Tibial artery (tissue), 4 donors: ENCODE data around the gene FHAD1.

Experiments used
- DNase-seq, 2 donors: peaks; one replicate each; pipeline ENCODE4 v3.0.0-alpha.2; 2019
- H3K27ac ChIP-seq, 2 donors: fragments of 200-600 bp; sonication (generic) in 1 of 2; 1 replicate in 1 of 2; 2 replicates in 1 of 2; pipeline ENCODE4 v1.5.1; 2018 to 2019; ENCODE audit warnings: mild to moderate bottlenecking in 1 of 2
- H3K27me3 ChIP-seq, 2 donors: fragments of 200-600 bp; sonication (generic) in 1 of 2; one replicate each; pipeline versions ENCODE4 v1.5.1 to v1.6.0; 2016 to 2019
- H3K36me3 ChIP-seq, 3 donors: fragments of 200-600 bp; sonication (generic) in 2 of 3; one replicate each; pipeline ENCODE4 v1.5.1; 2016 to 2019; ENCODE audit warnings: mild to moderate bottlenecking in 2 of 3
- H3K4me1 ChIP-seq, 4 donors: fragments of 200-600 bp; sonication (generic) in 2 of 4; 1 replicate in 3 of 4; 2 replicates in 1 of 4; pipeline ENCODE4 v1.5.1; 2016 to 2019
- H3K4me3 ChIP-seq, 2 donors: fragments of 200-600 bp; sonication (generic) in 1 of 2; 1 replicate in 1 of 2; 2 replicates in 1 of 2; pipeline ENCODE4 v1.5.1; 2018 to 2019; ENCODE audit warnings: mild to moderate bottlenecking in 2 of 2
- H3K9me3 ChIP-seq, 3 donors: fragments of 200-600 bp; sonication (generic) in 1 of 3; one replicate each; pipeline ENCODE4 v1.5.1; 2016 to 2019
- intact Hi-C: fragments of 100-400 bp; cut with DNase I; formaldehyde crosslinking; loops from one replicate; pipeline ENCODE4 v1.15.0; 2023; ENCODE audit warnings: low total_unique reads
- TF ChIP-seq, protein P1 (sequence below), 2 experiments: fragments of 200-600 bp in 1 of 2; fragments of 450-650 bp in 1 of 2; IDR thresholded peaks; one replicate each; pipeline ENCODE4 v1.5.1; 2017 to 2019; ENCODE audit warnings: antibody characterized with exemption in 2 of 2, mild to moderate bottlenecking in 1 of 2, moderate library complexity in 1 of 2

The FHAD1 gene

DNA sequence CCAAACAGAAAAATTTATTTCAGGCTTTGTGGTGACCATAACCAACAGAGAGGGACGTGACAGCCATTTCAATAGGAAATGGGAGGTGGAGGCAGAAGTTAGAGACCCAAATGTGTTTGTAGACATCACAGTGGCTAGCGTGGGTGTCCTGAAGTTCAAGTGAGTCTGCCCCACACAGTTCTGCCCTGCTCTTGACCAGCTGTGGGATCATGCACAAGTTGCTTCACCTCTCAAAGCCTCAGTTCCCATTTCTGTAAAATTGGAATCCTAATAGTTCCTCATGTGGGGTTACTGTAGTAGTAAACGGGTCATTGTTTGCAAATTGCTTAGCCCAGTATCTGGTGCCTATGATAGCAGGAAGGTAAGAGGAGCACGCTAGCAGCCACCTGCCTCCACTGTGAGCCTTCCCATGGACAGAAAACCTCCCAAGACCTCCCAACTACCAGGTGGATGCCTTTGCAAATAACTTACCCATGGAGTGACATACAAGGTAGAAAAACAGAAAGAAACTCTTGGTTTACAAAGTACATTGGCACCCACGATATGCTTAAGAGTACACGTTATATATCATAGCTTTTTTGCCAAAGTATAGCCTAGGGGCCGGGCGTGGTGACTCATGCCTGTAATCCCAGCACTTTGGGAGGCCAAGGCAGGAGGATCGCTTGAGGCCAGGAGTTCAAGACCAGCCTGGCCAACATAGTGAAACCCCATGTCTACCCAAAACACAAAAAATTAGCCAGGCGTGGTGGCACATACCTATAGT is 29.1 kb downstream of the FHAD1 start:
- TF ChIP-seq, protein P1, sequence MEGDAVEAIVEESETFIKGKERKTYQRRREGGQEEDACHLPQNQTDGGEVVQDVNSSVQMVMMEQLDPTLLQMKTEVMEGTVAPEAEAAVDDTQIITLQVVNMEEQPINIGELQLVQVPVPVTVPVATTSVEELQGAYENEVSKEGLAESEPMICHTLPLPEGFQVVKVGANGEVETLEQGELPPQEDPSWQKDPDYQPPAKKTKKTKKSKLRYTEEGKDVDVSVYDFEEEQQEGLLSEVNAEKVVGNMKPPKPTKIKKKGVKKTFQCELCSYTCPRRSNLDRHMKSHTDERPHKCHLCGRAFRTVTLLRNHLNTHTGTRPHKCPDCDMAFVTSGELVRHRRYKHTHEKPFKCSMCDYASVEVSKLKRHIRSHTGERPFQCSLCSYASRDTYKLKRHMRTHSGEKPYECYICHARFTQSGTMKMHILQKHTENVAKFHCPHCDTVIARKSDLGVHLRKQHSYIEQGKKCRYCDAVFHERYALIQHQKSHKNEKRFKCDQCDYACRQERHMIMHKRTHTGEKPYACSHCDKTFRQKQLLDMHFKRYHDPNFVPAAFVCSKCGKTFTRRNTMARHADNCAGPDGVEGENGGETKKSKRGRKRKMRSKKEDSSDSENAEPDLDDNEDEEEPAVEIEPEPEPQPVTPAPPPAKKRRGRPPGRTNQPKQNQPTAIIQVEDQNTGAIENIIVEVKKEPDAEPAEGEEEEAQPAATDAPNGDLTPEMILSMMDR (IDR thresholded peaks at IDR 0.05): no peak
- Histone ChIP-seq H3K4me3 (no peak overlapping the region), H3K9me3 (no peaks in the 10 kb centered on the region), H3K27me3 (peaks cover 0 to 14% of the 10 kb centered on the region in 2 donors), H3K4me1 (peaks cover 0 to 6% (median 0%) of the 10 kb centered on the region in 4 donors), H3K36me3 (no peaks in the 10 kb centered on the region), H3K27ac (no peak overlapping the region)
- intact Hi-C loops: no loop called here
- no peak for DNase-seq

DNA sequence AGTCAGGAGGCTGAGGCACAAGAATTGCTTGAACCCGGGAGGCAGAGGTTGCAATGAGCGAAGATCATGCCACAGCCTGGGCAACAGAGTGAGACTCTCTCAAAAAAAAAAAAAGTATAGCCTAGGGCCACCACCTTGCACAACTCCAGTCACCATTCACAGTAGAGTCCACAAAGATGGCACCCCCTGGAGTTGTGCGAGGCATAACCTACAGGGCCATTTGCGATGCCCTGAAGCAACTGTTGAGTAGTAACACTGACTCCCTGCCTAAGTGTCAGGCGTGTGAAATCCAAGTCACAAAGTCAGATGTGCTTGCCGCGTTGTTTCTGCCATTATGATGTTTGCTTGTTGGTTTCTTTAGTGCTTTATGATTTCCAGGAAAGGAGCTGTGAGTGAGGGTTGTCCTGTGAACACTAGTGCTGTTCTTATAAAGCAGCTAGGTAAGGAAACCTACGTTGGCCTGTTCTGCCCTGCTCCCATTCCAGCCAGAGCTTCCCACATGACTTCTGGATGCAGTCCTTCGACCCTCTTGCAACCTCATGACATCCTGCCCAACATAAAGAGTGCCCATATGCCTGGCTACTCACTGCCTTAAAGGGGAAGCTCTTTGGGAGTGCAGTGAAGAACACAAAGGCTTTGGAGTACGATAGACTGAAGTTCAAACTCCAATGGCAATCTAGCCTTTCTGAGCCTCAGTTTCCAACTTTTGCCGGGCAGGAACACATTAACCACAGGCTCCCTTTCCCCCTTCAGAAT is 29.8 kb downstream of the FHAD1 start:
- Histone ChIP-seq H3K27me3 (peaks cover 0 to 14% of the 10 kb centered on the region in 2 donors), H3K4me3 (no peak overlapping the region), H3K36me3 (no peaks in the 10 kb centered on the region), H3K9me3 (no peaks in the 10 kb centered on the region), H3K4me1 (peaks cover 0 to 6% (median 0%) of the 10 kb centered on the region in 4 donors), H3K27ac (no peak overlapping the region)
- TF ChIP-seq, protein P1 (IDR thresholded peaks at IDR 0.05): no peak
- intact Hi-C loops: no loop called here
- no peak for DNase-seq

DNA sequence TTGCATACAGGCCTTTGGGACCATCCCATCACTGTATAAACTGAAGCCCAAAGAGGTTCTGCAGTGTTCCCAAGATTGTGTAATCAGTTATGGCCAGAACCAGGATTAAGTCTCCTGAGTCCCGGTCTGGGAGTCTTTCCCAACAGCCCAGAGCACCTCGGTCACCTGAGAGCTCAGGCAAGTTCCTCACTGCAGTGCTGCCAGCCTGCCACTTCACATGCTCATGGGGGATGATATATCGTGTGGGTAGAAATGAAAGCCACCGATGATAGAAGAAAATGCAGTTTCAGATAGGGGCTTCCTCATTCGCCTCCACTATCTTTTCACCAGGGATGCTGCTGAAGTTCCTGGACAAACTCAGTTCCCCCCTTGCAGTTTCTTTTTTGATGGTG is 30.4 kb downstream of the FHAD1 start:
- no peak overlapping the region for H3K4me3 ChIP-seq
- intact Hi-C loops: no loop called here
- TF ChIP-seq, protein P1 (IDR thresholded peaks at IDR 0.05): no peak
- H3K27me3 ChIP-seq: peaks cover 0 to 14% of the 10 kb centered on the region in 2 donors
- no peak overlapping the region for H3K27ac ChIP-seq
- no peaks in the 10 kb centered on the region for H3K9me3 ChIP-seq
- peaks cover 0 to 3% (median 0%) of the 10 kb centered on the region in 4 donors for H3K4me1 ChIP-seq
- no peak for DNase-seq
- no peaks in the 10 kb centered on the region for H3K36me3 ChIP-seq

DNA sequence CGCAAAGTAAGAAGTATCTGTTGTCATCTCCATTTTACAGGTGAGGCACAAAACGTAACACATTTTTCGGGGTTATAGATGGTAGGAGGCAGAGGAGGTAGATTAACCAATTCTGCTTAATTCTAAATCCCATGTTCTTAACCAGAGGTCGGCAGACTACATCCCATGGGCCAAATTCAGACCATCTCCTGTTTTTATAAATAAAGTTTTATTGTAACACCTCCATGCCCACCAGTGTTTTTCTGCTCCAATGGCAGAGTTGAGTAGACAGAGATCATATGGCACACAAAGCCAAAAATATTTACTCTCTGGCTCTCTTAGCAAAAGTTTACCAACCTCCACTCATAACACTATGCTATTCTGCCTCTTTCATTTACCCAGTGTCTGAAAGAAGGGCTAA is 30.9 kb downstream of the FHAD1 start:
- Histone ChIP-seq H3K4me3 (no peak overlapping the region), H3K4me1 (peaks cover 0 to 4% (median 4%) of the 10 kb centered on the region in 4 donors), H3K27me3 (peaks cover 0 to 14% of the 10 kb centered on the region in 2 donors), H3K36me3 (no peaks in the 10 kb centered on the region), H3K27ac (no peak overlapping the region), H3K9me3 (no peaks in the 10 kb centered on the region)
- TF ChIP-seq, protein P1 (IDR thresholded peaks at IDR 0.05): no peak
- DNase-seq: no peak
- intact Hi-C loops: no loop called here

DNA sequence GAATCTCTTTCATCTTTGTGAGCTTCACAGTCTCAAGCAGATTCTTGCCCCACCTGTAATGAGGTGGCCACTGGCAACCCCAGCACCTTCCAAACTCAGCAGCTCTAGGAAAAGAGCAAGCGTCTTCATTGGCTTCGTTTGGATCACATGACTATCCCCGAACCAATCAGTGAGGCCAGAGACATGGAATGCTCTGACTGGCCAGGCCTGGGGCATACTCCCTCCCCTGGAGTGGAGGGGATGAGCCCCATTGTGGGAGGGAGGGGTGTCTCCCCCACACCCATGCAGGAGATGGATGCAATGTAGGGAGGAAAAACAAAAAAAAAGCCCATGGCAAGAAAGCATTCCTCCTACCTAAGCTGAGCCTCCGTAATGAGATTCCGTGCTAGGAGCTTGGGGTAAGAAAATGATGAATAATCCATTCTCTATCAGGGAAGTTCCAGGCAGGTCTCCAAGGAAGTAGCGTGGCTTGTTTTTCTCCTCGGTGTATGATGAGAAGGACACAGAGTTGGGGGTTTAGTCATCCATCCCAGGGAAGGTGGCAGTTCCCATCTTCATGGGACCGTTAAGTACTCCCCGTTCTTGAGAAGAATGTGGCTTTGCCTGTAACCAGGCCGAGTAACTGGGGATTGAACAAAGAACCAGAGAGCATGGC is 32.7 kb downstream of the FHAD1 start:
- TF ChIP-seq, protein P1 (IDR thresholded peaks at IDR 0.05): no peak
- H3K9me3 ChIP-seq: no peaks in the 10 kb centered on the region
- intact Hi-C loops: no loop called here

More for the DNA sequence above, 32.7 kb downstream of the FHAD1 start:
- H3K27ac ChIP-seq: no peak overlapping the region
- H3K27me3 ChIP-seq: peaks cover 0 to 4% of the 10 kb centered on the region in 2 donors
- peaks cover 0 to 14% (median 9%) of the 10 kb centered on the region in 4 donors for H3K4me1 ChIP-seq
- no peak for DNase-seq
- no peaks in the 10 kb centered on the region for H3K36me3 ChIP-seq
- no peak overlapping the region for H3K4me3 ChIP-seq
